ENCODE results near the gene UBL4B.
A peak's percentile ranks its signal among the peaks of the same experiment; 100 is the strongest.
"Not testable (repeated sequence)": the region's sequence is repeated elsewhere in the genome, so short reads cannot be mapped to it uniquely, and the experiment has no call there.

The UBL4B gene
- long read RNA-seq, donor 1 = 0 reads
- long read RNA-seq, donor 2 = 0 reads
- long read RNA-seq, donor 3 = 0 reads
- long read RNA-seq, donor 4 = 0 reads
- long read RNA-seq, donor 5 = 0 reads
- long read RNA-seq, donor 6, partial matches to known transcripts = 0 of 1 reads
- long read RNA-seq, donor 6, other reads (novel, unspliced or antisense) = 0 of 1 reads
- long read RNA-seq, donor 7 = 0 reads
- long read RNA-seq, donor 8 = 0 reads

GRCh38 chr1:110112143-110112542, at the start of gene UBL4B:
UBL4B (plus strand) TSS chr1:110112443; CDS start chr1:110112535, 92 bp downstream.
- DNase-seq = no peak

GRCh38 chr1:110062612-110063011, 49.6 kb upstream of the UBL4B start:
- DNase-seq = no peak

DNA sequence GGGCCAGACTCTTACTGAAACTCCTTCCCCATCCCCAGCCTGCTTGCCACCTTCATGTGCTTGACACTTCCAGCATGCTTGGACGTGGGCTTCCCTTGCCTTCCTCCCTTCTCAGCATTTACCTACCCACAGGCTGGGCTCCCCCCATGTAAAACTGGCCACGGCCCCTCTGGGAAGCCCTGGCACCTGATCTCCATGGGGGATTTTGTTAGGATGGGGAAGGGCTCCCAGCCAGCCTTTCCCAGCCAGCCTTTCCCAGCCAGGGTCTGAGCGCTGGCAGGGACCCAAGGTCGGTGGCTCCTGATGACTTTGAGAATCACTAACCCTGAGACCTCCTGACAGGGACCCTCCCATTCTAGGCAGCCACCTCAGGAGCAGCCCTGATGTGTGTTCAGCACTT, 48.5 kb upstream of the UBL4B start:
- no peak for DNase-seq

GRCh38 chr1:110064576-110065337, 47.5 kb upstream of the UBL4B start:
- no peak for DNase-seq

DNA sequence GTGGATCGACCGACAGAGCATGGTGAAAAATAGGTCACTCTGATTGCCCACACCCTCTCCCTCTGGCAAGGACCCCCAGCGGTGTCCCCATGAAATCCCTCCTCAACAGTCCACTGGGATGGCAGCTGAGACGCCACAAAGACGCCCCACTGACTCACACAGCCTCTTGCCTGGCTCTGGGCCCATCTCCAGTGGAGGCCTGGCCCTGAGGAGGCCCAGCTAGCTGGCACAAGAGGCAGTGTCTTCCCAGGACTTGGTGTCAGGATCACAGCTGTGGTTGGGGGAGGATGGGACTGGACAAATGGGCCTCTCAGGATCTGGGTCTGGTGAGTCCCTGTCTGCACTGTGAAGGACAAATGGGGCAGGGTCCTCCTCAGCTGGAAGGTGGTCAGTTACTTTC, 46.4 kb upstream of the UBL4B start:
- DNase-seq = no peak

GRCh38 chr1:110067479-110067892, 44.8 kb upstream of the UBL4B start:
- no peak for DNase-seq

- peak; percentile 85 for DNase-seq
Measured at GRCh38 chr1:110067893-110068645, 44.2 kb upstream of the UBL4B start.

GRCh38 chr1:110068646-110069403, 43.4 kb upstream of the UBL4B start:
- DNase-seq = peak; percentile 80

- no peak for DNase-seq
Measured at GRCh38 chr1:110069404-110070281, 42.6 kb upstream of the UBL4B start.

DNA sequence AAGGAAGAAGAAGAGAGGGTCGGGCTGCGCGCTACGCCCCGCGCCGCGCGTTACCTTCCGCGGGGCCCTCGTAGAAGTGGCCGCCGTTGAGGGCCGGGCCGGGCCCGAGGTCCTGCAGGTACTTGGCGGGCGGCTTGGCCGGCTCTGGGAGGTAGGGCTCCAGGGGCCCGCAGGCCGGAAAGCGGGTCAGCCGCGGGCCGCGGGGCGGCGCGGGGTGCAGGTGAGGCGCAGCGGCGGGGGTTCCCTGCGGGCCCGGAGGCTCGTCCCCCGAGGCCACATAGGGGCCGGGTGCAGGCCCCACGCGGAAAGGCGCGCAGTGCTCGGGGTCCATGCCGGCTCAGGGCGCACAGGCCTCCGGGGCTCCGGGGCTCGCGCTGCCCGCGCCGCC, 42.0 kb upstream of the UBL4B start:
- no peak for DNase-seq

DNA sequence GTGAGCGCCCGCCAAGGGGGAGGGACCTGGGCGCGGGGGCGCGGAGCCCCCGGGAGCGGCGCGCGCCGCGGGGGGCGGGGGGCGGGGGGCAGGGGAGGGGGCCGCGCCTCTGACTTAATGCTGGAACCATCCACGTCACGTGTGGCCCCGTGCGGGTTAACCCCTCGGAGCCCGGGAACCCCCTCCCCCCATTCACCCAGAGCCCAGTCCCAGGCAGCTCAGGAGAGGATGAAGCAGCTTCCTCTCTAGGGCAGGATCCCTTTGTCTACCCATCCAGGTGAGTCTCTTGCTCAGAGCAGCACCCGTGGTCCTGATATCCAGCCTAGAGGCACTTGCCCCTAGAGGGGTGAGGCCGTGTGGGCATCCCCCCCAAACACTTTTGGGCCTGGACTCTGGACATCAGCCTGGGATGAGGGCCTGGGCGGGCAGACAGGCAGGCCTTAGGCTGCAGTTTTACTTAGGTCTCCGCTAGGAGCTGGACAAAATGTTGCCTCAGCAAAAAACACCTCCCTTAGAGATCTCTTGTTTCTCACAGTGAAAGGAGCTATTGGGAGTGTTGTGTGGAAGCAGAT, 41.5 kb upstream of the UBL4B start, which contains the start of gene ALX3:
ALX3 (minus strand) TSS at position 2 of the 572 bp plus-strand sequence. CDS start 60 bp downstream, outside the sequence.
- DNase-seq = no peak

GRCh38 chr1:110074166-110074565, 38.1 kb upstream of the UBL4B start:
- no peak for DNase-seq

GRCh38 chr1:110076789-110077500, 35.3 kb upstream of the UBL4B start:
- no peak for DNase-seq

- not testable (repeated sequence) for DNase-seq
Measured at GRCh38 chr1:110079995-110080394, 32.2 kb upstream of the UBL4B start.

- no peak for DNase-seq
Measured at GRCh38 chr1:110081061-110081460, 31.2 kb upstream of the UBL4B start.

GRCh38 chr1:110082477-110082876, 29.8 kb upstream of the UBL4B start:
- DNase-seq = no peak

DNA sequence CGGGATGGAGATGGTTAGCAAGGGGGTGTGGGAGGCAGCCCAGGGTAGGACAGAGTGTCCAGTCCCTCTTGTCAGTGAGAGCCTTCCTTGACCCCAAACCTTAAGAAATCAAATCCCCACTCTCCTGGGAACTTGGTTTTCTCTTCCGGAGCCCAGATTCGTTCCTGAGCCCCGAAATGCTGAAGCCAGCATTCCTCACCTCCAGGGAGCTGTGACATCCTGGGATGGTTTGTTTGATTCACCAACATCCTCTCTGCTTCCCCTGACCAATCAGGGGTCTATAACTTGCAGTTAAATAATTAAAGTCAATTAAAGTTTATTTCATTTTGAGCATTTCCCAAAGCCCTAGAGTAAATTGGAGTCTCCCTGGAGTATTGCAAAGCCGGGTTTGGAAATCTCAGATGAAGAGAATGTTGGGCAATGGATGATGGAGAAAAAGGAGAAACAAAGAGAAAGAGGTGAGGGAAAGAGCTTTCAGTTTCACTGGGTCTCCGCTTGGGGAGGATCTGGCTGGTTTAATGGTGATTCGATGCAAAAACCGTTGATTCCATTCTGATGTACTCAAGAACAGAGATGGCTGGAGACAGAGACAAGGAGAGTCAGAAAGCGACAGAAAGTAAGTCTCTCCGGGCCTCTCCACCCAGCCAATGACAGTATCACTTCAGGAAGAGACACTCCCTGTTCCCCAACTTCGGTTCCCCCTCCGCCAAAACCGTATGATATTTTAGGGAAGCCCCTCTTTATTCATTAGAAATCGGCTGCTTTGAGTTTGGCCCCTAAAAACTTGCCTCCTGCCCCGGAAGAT, 29.0 kb upstream of the UBL4B start:
- DNase-seq = peak; percentile 66

GRCh38 chr1:110083866-110084226, 28.4 kb upstream of the UBL4B start:
- no peak for DNase-seq
